SK-N-SH (cell line): Measurements from ENCODE around the gene NFYA. TPM values are rescaled to one million over a fixed set of nuclear protein-coding genes. Genes with fewer than 3 reads are reported as not detected.

Experiments
- CTCF ChIA-PET: fragments of 300-600, 350-600 bp; formaldehyde crosslinking; extraction: SDS; loops from one replicate; lab custom pipeline; 2021; lab: Yijun Ruan, JAX
- POLR2A ChIA-PET: fragments of 350-600 bp; sonication (Branson Sonifier 250); formaldehyde crosslinking; extraction: SDS; loops from one replicate; lab custom pipeline; 2020; ENCODE audit warnings: antibody characterized with exemption, inconsistent platforms; lab: Yijun Ruan, JAX
- DNase-seq: peaks from one replicate; pipeline ENCODE4 v3.0.0; 2012
- H2AFZ ChIP-seq: fragments of 200-600 bp; sonication (generic); 2 replicates; pipeline ENCODE4 v1.8.1; 2016; ENCODE audit warnings: antibody characterized with exemption, mild to moderate bottlenecking, low read depth
- H3F3A ChIP-seq: fragments of 200-600 bp; sonication (generic); replicated peaks from 2 replicates; pipeline ENCODE3; 2016; ENCODE audit warnings: antibody characterized with exemption, mild to moderate bottlenecking; ENCODE audit not compliant: insufficient read depth
- H3K27ac ChIP-seq, 2 experiments: fragments of 200-500 bp in 1 of 2; fragments of 200-600 bp in 1 of 2; sonication (Bioruptor generic) in 1 of 2; sonication (generic), shearing (Covaris generic) in 1 of 2; 2 replicates each; pipeline versions ENCODE4 v1.5.1 to v1.6.1; 2014 to 2016; ENCODE audit warnings: low read depth in 2 of 2, inconsistent platforms in 1 of 2, low read length in 1 of 2, mild to moderate bottlenecking in 1 of 2, mixed read lengths in 1 of 2
- H3K27me3 ChIP-seq: fragments of 200-600 bp; sonication (generic), shearing (Covaris generic); 2 replicates; pipeline ENCODE4 v1.6.1; 2016; ENCODE audit warnings: mixed run types; ENCODE audit not compliant: insufficient read depth
- H3K36me3 ChIP-seq, 2 experiments: fragments of 200-500 bp in 1 of 2; fragments of 200-600 bp in 1 of 2; sonication (Bioruptor generic) in 1 of 2; sonication (generic) in 1 of 2; replicated peaks in 1 of 2; 2 replicates each; pipeline versions ENCODE3 to v1.5.1; 2014 to 2016; ENCODE audit warnings: low read length in 1 of 2, mild to moderate bottlenecking in 1 of 2; ENCODE audit not compliant: insufficient read depth in 2 of 2, control insufficient read depth in 1 of 2
- H3K4me1 ChIP-seq, 2 experiments: fragments of 200-500 bp in 1 of 2; fragments of 200-600 bp in 1 of 2; sonication (Bioruptor generic) in 1 of 2; sonication (generic), shearing (Covaris generic) in 1 of 2; 2 replicates each; pipeline versions ENCODE4 v1.5.1 to v1.6.1; 2014 to 2016; ENCODE audit warnings: low read depth in 1 of 2, low read length in 1 of 2, mixed run types in 1 of 2; ENCODE audit not compliant: insufficient read depth in 2 of 2, control insufficient read depth in 1 of 2
- H3K4me2 ChIP-seq: fragments of 200-600 bp; sonication (generic), shearing (Covaris generic); 2 replicates; pipeline ENCODE4 v1.6.1; 2017; ENCODE audit warnings: mixed run types
- H3K4me3 ChIP-seq, 2 experiments: fragments of 200-500 bp in 1 of 2; fragments of 200-600 bp in 1 of 2; sonication (Bioruptor generic) in 1 of 2; sonication (generic), shearing (Covaris generic) in 1 of 2; 2 replicates each; pipeline versions ENCODE4 v1.5.1 to v1.8.1; 2014 to 2016; ENCODE audit warnings: low read depth in 2 of 2, inconsistent platforms in 1 of 2, low read length in 1 of 2, mild to moderate bottlenecking in 1 of 2, mixed read lengths in 1 of 2, moderate library complexity in 1 of 2
- H3K79me2 ChIP-seq: fragments of 200-600 bp; sonication (generic); 2 replicates; pipeline ENCODE4 v1.8.1; 2017; ENCODE audit warnings: mild to moderate bottlenecking; ENCODE audit not compliant: insufficient read depth
- H3K9ac ChIP-seq: fragments of 200-600 bp; sonication (generic); 2 replicates; pipeline ENCODE4 v1.6.1; 2017; ENCODE audit warnings: mixed run types
- H3K9me2 ChIP-seq: fragments of 200-600 bp; sonication (generic); 2 replicates; pipeline ENCODE4 v1.6.1; 2017; ENCODE audit warnings: mixed run types
- H3K9me3 ChIP-seq: fragments of 200-600 bp; sonication (generic); 2 replicates; pipeline ENCODE4 v1.6.1; 2017; ENCODE audit warnings: mixed run types, mild to moderate bottlenecking, moderate library complexity
- H4K20me1 ChIP-seq: fragments of 200-600 bp; sonication (generic); 2 replicates; pipeline ENCODE4 v1.6.1; 2017; ENCODE audit warnings: mild to moderate bottlenecking, mixed run types; ENCODE audit not compliant: insufficient read depth
- CHD2 ChIP-seq: fragments of 150-350 bp; IDR thresholded peaks from 2 replicates; pipeline ENCODE4 v1.6.1; 2018; ENCODE audit warnings: low read length; ENCODE audit not compliant: partially characterized antibody
- FOSL2 ChIP-seq: IDR thresholded peaks from 2 replicates; pipeline ENCODE4 v1.4.0; 2012; ENCODE audit warnings: low read depth, mild to moderate bottlenecking, moderate library complexity, borderline replicate concordance
- FOXM1 ChIP-seq: IDR thresholded peaks from 2 replicates; pipeline ENCODE4 v1.4.0; 2012; ENCODE audit warnings: low read depth, mild to moderate bottlenecking
- GABPA ChIP-seq: IDR thresholded peaks from 2 replicates; pipeline ENCODE4 v1.4.0; 2012; ENCODE audit warnings: low read depth, mild to moderate bottlenecking
- GATA2 ChIP-seq: sonication (generic); formaldehyde crosslinking; IDR thresholded peaks from 2 replicates; pipeline ENCODE4 v1.5.0; 2020; ENCODE audit warnings: mild to moderate bottlenecking, missing genetic modification reagents
- JUND ChIP-seq: IDR thresholded peaks from 2 replicates; pipeline ENCODE4 v1.4.0; 2012
- MEF2A ChIP-seq: IDR thresholded peaks from 2 replicates; pipeline ENCODE4 v1.4.0; 2012; ENCODE audit warnings: low read depth, borderline replicate concordance
- POLR2AphosphoS5 ChIP-seq: IDR thresholded peaks from 2 replicates; pipeline ENCODE4 v1.6.1; 2012; ENCODE audit warnings: low read depth, low read length
- RFX5 ChIP-seq: IDR thresholded peaks from 2 replicates; pipeline ENCODE4 v1.6.1; 2012; ENCODE audit warnings: mild to moderate bottlenecking, improper control_type of control experiment, low read length
- TAF1 ChIP-seq: IDR thresholded peaks from 2 replicates; pipeline ENCODE4 v1.6.1; 2012; ENCODE audit warnings: low read depth, mild to moderate bottlenecking, low read length, moderate library complexity, borderline replicate concordance
- TCF12 ChIP-seq: IDR thresholded peaks from 2 replicates; pipeline ENCODE4 v1.4.0; 2012
- TEAD4 ChIP-seq: IDR thresholded peaks from 2 replicates; pipeline ENCODE4 v1.4.0; 2012; ENCODE audit warnings: mild to moderate bottlenecking, borderline replicate concordance; ENCODE audit not compliant: insufficient read depth
- USF2 ChIP-seq: fragments of 150-350 bp; IDR thresholded peaks from 2 replicates; pipeline ENCODE4 v1.6.1; 2017; ENCODE audit warnings: antibody characterized with exemption, low read length, low read depth, borderline replicate concordance
- WGBS: methylation state at CpG from one replicate; pipeline ENCODE4 v1.1.6; 2017; ENCODE audit warnings: low lambda C conversion rate; 5-methylcytosine and 5-hydroxymethylcytosine counted together
- polyA plus RNA-seq, 3 experiments: library from polyadenylated mRNA; depleted of rRNA; stranded (reverse); fragments of >200 nt; gene quantifications; 2 replicates each; pipeline ENCODE4 v1.2.3, GENCODE V29; 2012
- TF ChIP-seq, protein P1 (sequence below): fragments of 200-600 bp; sonication (generic); IDR thresholded peaks from 2 replicates; pipeline ENCODE4 v1.6.1; 2017; ENCODE audit warnings: antibody characterized with exemption, mild to moderate bottlenecking, moderate library complexity
- TF ChIP-seq, protein P2 (sequence below): IDR thresholded peaks from 2 replicates; pipeline ENCODE4 v1.4.0; 2012; ENCODE audit warnings: low read depth, borderline replicate concordance

Gene NFYA
- polyA plus RNA-seq, 1 of the 3 experiments (the other 2 are of a cell fraction) = 6.8 TPM

DNA sequence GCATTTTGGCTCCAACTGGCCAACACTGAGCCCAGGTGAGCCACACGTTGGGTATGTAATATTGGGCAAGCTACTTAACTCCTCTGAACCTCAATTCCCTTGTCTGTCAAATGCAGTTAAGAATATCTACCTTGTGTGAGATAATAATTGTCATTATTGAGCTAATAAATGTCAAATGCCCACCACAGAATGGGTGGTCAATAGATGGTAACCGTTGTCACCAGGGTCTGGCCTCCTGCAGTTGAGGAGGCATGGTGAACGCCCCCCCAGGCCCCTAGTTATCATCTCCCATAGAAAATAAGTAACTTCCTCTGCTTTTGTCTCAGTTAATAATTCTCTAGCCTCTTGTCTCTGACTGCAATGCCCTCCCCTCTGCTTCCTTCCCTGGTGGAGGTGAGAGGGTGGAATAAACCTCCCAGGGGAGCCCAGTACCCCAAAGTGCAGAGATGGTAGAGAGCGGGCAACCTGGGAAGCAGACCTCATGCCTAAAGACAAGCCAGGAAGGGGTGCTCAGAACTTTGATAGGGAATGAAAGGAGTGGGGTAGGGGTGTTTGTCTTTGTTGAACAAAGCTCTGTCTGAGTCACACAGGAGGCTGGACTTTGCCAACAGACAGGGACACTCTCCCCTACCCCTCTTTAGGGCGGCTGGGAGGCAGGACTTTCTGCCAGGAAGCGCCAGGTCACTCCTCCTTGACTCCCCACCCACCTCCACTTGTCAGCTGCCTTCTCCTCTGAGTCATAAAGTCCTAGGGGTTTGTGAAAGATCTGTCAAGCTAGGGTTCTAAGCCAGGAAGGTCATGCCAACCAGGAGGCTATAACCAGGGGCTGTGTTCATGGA is 32.5 kb upstream of the NFYA start:
- H3K4me2 ChIP-seq = no peak overlapping the region
- no peak overlapping the region for H3K9ac ChIP-seq
- no peak overlapping the region for H3K27ac ChIP-seq
- H3K4me3 ChIP-seq = no peak overlapping the region
- no peaks in the 10 kb centered on the region for H4K20me1 ChIP-seq
- no peaks in the 10 kb centered on the region for H3K36me3 ChIP-seq
- H3K27me3 ChIP-seq = no peaks in the 10 kb centered on the region
- no peak overlapping the region for H2AFZ ChIP-seq
- POLR2A ChIA-PET = interaction anchor here (1.3 kb wide), 1 partner anchor 10 kb away, joined by 5 read pairs; no protein-coding TSS in a partner anchor
- WGBS = 45% methylated on average over 6 of the region's 6 CpGs
- H3K9me2 ChIP-seq = no peaks in the 10 kb centered on the region
- no peaks in the 10 kb centered on the region; a peak in 1 of 4 replicates for H3K4me1 ChIP-seq
- CTCF ChIA-PET = interaction anchor here (1.3 to 4.2 kb wide), 7 partner anchors 12 to 1059 kb away, joined by 3 to 30 read pairs (median 4); partner anchors contain the start of gene APOBEC2
- no peak for DNase-seq
- no peaks in the 10 kb centered on the region for H3K9me3 ChIP-seq
- TF ChIP-seq CHD2 = no peak
- TF ChIP-seq, protein P1, sequence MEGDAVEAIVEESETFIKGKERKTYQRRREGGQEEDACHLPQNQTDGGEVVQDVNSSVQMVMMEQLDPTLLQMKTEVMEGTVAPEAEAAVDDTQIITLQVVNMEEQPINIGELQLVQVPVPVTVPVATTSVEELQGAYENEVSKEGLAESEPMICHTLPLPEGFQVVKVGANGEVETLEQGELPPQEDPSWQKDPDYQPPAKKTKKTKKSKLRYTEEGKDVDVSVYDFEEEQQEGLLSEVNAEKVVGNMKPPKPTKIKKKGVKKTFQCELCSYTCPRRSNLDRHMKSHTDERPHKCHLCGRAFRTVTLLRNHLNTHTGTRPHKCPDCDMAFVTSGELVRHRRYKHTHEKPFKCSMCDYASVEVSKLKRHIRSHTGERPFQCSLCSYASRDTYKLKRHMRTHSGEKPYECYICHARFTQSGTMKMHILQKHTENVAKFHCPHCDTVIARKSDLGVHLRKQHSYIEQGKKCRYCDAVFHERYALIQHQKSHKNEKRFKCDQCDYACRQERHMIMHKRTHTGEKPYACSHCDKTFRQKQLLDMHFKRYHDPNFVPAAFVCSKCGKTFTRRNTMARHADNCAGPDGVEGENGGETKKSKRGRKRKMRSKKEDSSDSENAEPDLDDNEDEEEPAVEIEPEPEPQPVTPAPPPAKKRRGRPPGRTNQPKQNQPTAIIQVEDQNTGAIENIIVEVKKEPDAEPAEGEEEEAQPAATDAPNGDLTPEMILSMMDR = no peak
- no peak for TF ChIP-seq RFX5
- TF ChIP-seq MEF2A = no peak
- TF ChIP-seq GABPA = no peak
- TF ChIP-seq GATA2 (CRISPR knock-in tag) = no peak
- H3K79me2 ChIP-seq = no peaks in the 10 kb centered on the region
- H3F3A ChIP-seq = no peaks in the 10 kb centered on the region

GRCh38 chr6:41040940-41041536 is 31.7 kb upstream of the NFYA start:
- no peaks in the 10 kb centered on the region for H3F3A ChIP-seq

More at GRCh38 chr6:41040940-41041536, 31.7 kb upstream of the NFYA start:
- no peak for TF ChIP-seq TCF12
- TF ChIP-seq TEAD4 = no peak
- TF ChIP-seq, protein P2, sequence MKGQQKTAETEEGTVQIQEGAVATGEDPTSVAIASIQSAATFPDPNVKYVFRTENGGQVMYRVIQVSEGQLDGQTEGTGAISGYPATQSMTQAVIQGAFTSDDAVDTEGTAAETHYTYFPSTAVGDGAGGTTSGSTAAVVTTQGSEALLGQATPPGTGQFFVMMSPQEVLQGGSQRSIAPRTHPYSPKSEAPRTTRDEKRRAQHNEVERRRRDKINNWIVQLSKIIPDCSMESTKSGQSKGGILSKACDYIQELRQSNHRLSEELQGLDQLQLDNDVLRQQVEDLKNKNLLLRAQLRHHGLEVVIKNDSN = no peak
- no peak for TF ChIP-seq TAF1
- TF ChIP-seq JUND = no peak
- no peak for TF ChIP-seq FOSL2
- no peak for TF ChIP-seq USF2
- TF ChIP-seq POLR2AphosphoS5 = no peak
- no peak for TF ChIP-seq FOXM1
- Histone ChIP-seq H3K79me2 (no peaks in the 10 kb centered on the region), H3K9me3 (no peaks in the 10 kb centered on the region), H4K20me1 (no peaks in the 10 kb centered on the region), H3K9ac (no peak overlapping the region), H3K4me2 (no peak overlapping the region), H3K4me3 (no peak overlapping the region), H3K27ac (no peak overlapping the region), H3K27me3 (no peaks in the 10 kb centered on the region), H3K36me3 (no peaks in the 10 kb centered on the region), H3K4me1 (no peaks in the 10 kb centered on the region; a peak in 1 of 4 replicates), H2AFZ (no peak overlapping the region), H3K9me2 (no peaks in the 10 kb centered on the region)
- CTCF ChIA-PET = interaction anchor here (1.4 to 4.2 kb wide), 3 partner anchors 12 to 1060 kb away, joined by 3 to 30 read pairs (median 7); no protein-coding TSS in a partner anchor
- POLR2A ChIA-PET = no interaction called here
- no peak for DNase-seq
- WGBS = 88% methylated on average over 1 of the region's 1 CpG
